HG03520 (cell line): ENCODE results near the gene MIXL1.

ENCODE experiments used
- ATAC-seq: cut with Tn5 transposase; IDR thresholded peaks from one replicate; pipeline ENCODE4 v1.9.1; 2021; ENCODE audit warnings: mild to moderate bottlenecking, moderate library complexity; ENCODE audit not compliant: unreplicated experiment

Gene MIXL1

GRCh38 chr1:226276077-226276682, 52.7 kb downstream of the MIXL1 start:
- no peak for ATAC-seq
